GM20431 (cell line): Measurements from ENCODE around the gene CNTNAP2.
"Not testable (repeated sequence)": the region's sequence is repeated elsewhere in the genome, so short reads cannot be mapped to it uniquely, and the experiment has no call there.

Source experiments
- in situ Hi-C: fragments of 300-500 bp; cut with MseI, MboI; formaldehyde crosslinking; loops from one replicate; pipeline ENCODE4 v1.15.0; 2020; ENCODE audit warnings: low sequenced_read_pairs; ENCODE audit not compliant: unreplicated experiment

The CNTNAP2 gene

DNA sequence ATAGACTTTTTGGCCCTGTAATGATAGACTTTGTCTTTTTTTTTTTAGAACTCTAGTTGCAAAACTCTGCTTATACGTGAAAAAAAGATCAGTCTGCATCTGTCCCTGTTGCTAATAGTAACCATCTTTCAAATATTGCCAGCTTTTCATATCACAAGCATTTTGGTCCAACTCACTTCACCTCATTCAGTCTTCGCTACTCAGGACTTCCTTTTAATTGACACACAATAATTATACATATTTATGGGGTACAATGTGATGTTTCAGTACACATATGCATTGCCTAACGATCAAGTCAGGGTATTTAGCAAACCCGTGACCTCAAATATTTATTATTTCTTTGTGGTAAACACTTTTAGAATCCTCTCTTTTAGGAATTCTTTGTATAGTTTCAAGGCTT, 1606.9 kb downstream of the CNTNAP2 start:
- in situ Hi-C loops = no loop called here

DNA sequence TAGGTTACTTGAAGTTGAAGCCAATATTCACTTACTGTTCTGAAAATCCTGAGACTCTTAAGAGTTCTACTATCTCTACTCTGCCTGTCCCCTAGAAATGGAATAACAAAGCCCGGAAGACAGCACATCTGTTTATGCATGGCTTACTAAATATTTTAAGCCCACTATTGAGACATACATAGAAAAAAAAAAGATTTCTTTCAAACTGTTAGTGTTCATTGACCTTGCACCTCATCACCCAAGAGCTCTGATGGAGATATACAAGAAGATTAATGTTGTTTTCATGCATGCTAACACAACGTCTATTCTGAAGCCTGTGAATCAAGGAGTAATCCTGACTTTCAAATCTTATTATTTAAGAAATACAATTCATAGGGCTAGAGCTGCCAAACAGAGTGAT, 1614.7 kb downstream of the CNTNAP2 start:
- in situ Hi-C loops = no loop called here

GRCh38 chr7:147737559-147738214, 1621.1 kb downstream of the CNTNAP2 start:
- in situ Hi-C loops = not testable (repeated sequence)

DNA sequence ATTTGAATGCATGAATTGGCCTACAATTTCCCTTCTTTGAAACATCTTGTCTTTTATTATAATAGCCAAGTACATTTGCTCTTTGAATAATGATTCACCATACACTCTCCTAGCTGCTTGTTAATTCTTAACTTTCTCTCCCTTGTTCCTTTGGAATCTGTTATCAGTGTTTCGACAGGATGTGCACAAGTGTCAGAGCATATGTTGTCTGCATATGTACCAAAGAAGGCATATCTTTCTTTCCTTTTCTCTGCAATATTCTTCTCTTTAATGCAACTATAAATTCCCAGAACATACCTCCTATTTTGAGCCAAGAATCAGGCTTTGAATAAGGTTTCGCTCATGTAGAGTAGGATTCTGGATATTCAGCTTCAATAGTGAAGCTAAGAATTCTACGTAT, 1625.7 kb downstream of the CNTNAP2 start:
- in situ Hi-C loops = no loop called here

- in situ Hi-C loops = no loop called here
Observed at GRCh38 chr7:147756300-147756699, 1639.7 kb downstream of the CNTNAP2 start.

GRCh38 chr7:147759327-147759943, 1642.8 kb downstream of the CNTNAP2 start:
- in situ Hi-C loops = no loop called here

GRCh38 chr7:147765301-147765700, 1648.7 kb downstream of the CNTNAP2 start:
- in situ Hi-C loops = no loop called here

GRCh38 chr7:147771344-147771743, 1654.7 kb downstream of the CNTNAP2 start:
- in situ Hi-C loops = no loop called here

DNA sequence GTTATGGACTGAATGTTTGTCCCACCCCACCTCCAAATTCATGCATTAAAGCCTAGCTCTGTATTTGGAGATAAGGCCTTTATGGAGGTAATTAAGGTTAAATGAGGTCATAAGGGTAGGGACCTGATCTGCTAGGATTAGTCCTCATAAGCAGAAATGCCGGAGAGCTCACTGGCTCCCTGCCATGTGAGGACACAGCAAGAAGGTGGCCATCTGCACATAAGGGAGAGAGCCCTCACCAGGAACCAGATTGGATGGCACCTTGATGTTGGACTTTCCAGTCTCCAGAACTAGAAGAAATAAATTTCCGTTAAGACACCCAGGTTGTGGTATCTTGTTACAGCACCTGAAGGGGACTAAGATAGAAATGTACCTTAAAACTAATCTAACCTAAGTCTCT, 1657.9 kb downstream of the CNTNAP2 start:
- in situ Hi-C loops = no loop called here

DNA sequence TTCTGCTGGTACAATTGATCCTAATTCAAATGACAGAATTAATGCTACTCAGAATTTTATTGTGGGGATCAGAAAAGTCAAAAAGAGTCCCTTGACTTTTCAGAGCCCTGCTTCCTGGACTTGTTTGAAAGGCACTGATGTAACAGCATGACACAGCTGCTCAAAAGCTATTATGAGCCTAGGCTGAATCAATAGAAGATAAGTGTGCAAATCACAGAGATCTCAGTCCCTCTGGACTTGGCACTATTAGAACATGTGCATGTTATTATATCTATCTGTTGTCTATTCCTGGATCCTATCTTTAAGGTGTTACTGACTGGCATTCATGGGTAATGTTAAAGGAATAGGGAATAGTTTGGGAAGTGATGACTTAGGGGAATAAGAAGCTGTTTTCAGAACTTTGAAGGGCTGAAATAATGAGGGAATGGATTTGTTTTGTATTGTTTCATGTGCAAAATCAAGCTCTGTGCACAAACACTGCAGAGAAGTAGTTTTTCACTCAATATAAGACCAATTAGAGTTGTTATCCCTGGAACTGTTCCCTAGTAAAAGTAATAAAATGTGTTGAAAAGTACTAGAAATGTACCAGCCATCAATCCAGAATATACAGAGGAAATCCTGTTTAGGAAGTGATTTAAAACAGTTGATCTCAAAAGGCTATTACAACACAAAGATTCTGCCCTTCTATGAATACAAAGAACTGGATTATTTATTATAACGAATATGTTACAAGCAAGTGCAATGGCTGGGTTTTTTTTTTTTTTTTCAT, 1659.1 kb downstream of the CNTNAP2 start:
- in situ Hi-C loops = no loop called here

- in situ Hi-C loops = no loop called here
Observed at GRCh38 chr7:147777309-147777708, 1660.7 kb downstream of the CNTNAP2 start.

DNA sequence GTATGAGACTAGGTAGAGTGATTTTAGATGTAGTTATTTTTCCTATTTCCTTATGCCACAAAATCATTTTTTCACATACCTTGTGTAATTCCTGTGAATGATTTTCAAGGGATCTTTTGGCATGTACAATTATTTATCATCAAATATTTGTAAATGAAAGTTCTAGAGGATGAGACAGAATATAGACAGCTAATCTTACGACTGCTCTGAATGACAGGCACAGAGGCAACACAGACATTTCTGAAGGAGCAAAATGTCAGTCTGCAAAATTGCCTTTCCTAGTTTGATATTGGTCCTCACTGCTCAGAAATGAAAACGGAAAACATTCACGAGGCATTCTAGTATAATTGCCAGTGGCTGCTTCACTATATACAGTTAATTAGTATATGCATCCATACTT, 1663.3 kb downstream of the CNTNAP2 start:
- in situ Hi-C loops = no loop called here

DNA sequence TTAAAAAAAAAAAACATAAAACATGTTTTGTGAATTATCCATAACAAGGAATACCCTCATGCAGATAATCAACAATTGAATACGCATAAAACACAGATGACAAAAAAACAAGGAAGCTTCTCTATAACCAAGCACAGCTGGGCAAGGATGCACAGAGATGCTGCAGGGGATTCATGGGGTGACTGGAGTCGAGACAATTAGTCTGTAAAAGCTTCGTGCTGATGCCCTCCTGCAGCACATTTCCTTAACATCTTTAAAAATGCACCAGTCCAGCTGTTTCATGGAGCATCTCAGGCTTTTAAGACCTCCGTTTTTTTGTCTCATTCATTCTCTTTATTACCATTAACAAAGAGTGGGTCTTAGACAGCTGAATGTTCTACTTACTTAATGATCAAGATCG, 1680.0 kb downstream of the CNTNAP2 start:
- in situ Hi-C loops = no loop called here

GRCh38 chr7:147798001-147798400, 1681.4 kb downstream of the CNTNAP2 start:
- in situ Hi-C loops = no loop called here

DNA sequence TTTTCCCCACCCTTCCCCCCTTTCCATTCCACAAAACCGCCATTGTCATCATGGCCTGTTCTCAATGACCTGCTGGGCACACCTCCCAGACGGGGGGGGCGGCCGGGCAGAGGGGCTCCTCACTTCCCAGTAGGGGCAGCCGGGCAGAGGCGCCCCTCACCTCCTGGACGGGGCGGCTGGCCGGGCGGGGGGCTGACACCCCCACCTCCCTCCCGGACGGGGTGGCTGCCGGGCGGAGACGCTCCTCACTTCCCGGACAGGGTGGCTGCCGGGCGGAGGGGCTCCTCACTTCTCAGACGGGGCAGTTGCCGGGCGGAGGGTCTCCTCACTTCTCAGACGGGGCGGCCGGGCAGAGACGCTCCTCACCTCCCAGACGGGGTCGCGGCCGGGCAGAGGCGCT, 1685.2 kb downstream of the CNTNAP2 start:
- in situ Hi-C loops = not testable (repeated sequence)

GRCh38 chr7:147803151-147803550, 1686.5 kb downstream of the CNTNAP2 start:
- in situ Hi-C loops = no loop called here

GRCh38 chr7:147803606-147804005, 1687.0 kb downstream of the CNTNAP2 start:
- in situ Hi-C loops = no loop called here

DNA sequence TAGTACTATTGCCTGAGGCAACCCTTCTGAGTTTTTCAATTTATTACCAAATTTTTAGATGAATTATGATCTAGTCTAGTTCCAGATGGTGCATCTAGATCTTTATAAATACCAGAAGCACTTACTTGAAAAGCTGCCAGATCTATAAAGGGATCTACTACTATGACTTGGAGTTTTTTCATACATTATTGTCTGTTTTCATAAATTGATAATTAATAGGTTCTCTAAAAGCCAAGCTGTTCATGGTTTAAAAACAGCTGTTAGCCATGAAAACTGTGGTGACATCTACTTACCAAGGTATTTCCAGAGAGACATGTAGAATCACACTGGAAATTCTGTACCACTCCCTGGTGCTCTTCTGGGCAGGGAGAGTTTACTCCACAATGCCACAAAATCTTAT, 1687.4 kb downstream of the CNTNAP2 start:
- in situ Hi-C loops = no loop called here

DNA sequence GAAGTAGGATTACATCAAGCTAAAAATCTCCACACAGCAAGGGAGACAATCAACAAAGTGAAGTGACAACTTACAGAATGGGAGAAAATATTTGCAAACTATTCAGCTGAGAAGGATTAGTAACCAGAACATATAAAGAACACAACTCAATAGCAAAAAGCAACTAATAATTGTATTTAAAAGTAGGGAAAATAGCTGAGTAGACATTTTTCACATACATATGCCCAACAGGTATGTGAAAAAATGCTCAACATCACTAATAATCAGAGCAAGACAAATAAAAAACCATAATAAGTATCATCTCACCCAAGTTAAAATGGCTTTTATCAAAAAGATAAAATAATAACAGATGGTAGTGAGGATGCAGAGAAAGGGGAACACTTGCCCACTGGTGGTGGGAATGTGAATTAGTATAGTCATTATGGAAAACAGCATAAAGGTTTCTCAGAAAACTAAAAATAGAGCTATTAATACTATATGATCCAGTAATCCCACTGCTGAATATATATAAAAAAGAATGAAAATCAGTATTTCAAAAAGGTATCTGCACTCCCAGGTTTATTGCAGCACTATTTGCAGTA, 1689.5 kb downstream of the CNTNAP2 start:
- in situ Hi-C loops = no loop called here

DNA sequence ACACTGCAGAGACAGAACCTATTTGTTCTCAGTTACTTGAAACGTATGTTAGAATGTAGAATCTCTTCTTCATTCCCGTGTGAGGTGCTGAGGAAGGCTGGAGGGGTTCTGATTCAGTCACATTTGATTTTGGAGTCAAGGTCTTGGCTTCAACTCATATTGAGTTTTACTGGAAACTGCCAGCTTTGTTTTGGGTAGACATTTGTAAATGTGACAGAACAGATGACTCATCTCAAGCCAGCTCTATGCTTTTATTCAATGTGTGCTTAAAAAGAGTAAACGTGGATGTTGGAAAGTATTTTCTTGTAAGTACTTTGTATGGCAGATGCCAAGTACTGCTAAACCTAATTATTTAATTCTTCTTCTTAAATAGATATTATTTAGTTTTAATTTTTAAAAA, 1693.2 kb downstream of the CNTNAP2 start:
- in situ Hi-C loops = no loop called here

GRCh38 chr7:147810269-147810668, 1693.7 kb downstream of the CNTNAP2 start:
- in situ Hi-C loops = no loop called here
